COLO829 (cell line): ENCODE measurements around the gene ZNF414.

ENCODE experiments used
- DNase-seq: peaks from one replicate; pipeline ENCODE4 v3.0.0; 2012; ENCODE audit warnings: low spot score

Gene ZNF414

GRCh38 chr19:8463365-8463764 is 50.6 kb downstream of the ZNF414 start:
- DNase-seq: no peak

- DNase-seq: no peak
Observed at GRCh38 chr19:8462571-8462970, 51.4 kb downstream of the ZNF414 start.

- DNase-seq: no peak
Observed at GRCh38 chr19:8461891-8462290, 52.1 kb downstream of the ZNF414 start.

- no peak for DNase-seq
Observed at GRCh38 chr19:8461376-8461775, 52.6 kb downstream of the ZNF414 start.

GRCh38 chr19:8460516-8461298 is 53.3 kb downstream of the ZNF414 start:
- DNase-seq: no peak
